GM20000 (cell line): ENCODE data around the gene E2F4.

ENCODE experiments used
- DNase-seq: peaks from one replicate; pipeline ENCODE4 v3.0.0; 2012; ENCODE audit warnings: low spot score
- TF ChIP-seq, protein P1 (sequence below): IDR thresholded peaks from 2 replicates; pipeline ENCODE4 v1.5.1; 2012; ENCODE audit warnings: mild to moderate bottlenecking, control low read depth; ENCODE audit errors: extremely low read depth, missing control alignments

E2F4 gene

DNA sequence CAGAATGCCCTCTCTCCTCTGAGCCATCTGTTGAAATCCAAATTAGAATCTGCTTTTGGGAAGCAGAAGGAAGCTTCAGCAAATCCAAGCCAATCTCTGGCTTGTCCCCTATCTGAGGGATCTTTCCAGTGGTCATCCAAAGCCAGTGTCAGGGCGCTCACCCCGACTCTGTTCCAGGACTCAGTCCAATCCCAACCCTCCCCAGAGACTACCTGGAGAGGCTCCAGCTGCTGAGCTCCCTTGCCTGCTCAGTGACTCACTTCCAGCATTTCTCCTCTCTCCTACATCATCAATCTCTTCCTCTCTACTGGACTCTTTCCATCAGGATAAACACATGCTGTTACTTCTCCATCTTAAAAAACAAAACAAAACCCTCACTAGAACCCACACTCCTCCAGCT lies 10.6 kb upstream of the E2F4 start:
- TF ChIP-seq, protein P1, sequence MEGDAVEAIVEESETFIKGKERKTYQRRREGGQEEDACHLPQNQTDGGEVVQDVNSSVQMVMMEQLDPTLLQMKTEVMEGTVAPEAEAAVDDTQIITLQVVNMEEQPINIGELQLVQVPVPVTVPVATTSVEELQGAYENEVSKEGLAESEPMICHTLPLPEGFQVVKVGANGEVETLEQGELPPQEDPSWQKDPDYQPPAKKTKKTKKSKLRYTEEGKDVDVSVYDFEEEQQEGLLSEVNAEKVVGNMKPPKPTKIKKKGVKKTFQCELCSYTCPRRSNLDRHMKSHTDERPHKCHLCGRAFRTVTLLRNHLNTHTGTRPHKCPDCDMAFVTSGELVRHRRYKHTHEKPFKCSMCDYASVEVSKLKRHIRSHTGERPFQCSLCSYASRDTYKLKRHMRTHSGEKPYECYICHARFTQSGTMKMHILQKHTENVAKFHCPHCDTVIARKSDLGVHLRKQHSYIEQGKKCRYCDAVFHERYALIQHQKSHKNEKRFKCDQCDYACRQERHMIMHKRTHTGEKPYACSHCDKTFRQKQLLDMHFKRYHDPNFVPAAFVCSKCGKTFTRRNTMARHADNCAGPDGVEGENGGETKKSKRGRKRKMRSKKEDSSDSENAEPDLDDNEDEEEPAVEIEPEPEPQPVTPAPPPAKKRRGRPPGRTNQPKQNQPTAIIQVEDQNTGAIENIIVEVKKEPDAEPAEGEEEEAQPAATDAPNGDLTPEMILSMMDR = no peak
- no peak for DNase-seq

DNA sequence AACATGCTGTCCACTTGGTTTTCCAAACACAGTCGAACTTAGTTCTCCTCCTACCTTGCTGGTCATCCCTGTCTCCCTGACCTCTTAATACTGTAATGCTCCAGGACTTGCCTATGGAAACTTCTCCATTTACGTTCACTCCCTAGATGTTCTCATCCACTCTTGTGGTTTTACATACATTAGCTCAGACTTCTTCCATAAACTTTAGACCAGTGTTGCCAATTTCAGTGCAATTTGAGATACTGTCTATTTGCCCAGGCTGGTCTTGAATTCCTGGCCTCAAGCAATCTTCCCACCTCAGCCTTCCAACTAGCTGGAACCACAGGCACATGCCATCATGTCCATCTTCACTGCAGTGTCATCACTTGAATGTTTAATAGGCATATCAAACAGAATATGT lies 9.7 kb upstream of the E2F4 start:
- TF ChIP-seq, protein P1 = no peak
- no peak for DNase-seq

DNA sequence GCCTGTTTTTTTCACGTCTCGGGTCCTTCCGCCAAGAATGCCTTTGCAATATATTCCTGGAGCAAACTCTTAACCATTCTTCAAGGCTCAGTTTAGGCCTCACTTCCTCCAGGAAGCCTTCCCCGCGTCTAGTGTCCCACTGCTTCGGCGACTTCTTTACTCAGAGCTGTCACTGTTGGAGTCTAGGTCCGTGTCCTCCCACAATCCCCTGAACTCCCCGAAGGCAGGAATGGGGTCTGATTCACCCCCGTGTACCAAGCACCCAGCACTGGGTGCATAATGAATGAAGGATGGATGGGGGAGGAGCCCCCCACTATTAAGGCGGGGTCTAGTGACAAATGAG lies 8.7 kb upstream of the E2F4 start:
- no peak for DNase-seq
- TF ChIP-seq, protein P1 = no peak

DNA sequence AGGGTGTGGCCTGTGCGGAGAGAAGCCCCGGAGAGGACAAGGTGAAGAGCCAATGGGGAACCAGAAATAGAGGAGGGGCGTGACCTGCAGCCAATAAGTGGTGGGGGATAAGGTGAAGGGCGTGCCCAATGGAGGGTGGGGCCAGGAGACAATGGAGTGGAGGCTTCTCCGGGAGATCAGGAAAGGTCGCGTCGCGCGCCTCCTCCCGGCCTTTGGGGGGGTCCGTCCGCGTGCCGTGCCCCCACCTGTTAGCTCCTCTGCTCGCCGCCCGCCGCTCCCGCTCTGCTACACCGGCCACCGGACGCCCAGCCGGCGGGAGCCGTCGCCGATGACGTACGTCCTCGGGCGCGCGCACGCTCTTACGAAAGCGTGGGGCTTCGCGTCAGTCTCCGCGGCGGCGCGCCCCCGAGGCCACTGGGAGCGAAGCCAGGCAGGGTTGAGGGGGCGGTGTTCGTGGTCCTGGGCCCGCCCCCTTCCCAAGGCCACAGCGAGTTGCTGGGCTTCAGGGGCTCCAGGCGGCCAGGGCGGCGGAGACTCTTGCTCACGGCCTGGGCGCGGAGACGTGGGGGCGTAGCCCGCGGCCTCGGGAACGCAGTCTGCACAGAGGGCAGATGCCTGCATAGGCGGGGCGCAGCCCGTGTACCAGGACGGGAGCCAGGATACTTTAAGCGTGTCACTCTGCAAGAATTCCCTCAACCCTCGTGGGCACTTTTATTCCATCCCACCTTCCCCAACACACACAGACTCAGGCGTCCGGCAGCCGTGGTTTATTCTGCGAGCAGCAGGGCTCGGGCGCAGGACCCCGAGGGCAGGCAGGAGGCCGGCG lies 8.1 kb upstream of the E2F4 start, which contains the start of gene MATCAP1:
Gene MATCAP1 (minus strand): TSS at position 337 of the 826 bp plus-strand sequence. CDS start 3,353 bp downstream, outside the sequence.
- peak; percentile 100 for DNase-seq
- TF ChIP-seq, protein P1 = no peak

DNA sequence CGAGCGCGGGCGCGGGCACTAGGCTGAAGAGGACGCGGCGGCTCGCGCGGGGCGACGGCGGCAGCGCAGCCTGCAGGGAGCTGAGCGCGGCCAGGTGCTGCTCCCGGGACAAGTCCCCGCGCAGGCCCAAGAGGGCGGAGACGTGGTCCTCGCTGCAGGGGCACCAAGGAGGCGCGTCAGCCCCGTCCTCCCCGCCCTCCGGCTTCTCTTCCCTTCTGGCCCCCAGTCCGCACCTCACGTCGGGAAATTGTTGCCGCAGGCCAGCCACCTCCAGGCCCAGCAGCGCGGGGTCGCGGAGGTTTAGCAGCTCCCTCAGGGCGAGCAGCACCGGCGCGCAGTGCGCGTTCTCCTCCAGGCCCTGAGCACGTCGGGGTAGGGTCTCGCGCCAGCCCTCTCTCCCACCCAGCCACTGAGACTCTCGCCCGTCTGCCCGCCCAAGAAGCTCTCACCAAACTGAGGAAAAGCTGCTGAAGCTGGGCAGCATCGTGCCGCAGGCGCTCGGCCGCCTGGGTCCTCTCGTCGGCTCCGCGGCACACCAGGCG lies 7.4 kb upstream of the E2F4 start:
- DNase-seq = peak; percentile 47

DNA sequence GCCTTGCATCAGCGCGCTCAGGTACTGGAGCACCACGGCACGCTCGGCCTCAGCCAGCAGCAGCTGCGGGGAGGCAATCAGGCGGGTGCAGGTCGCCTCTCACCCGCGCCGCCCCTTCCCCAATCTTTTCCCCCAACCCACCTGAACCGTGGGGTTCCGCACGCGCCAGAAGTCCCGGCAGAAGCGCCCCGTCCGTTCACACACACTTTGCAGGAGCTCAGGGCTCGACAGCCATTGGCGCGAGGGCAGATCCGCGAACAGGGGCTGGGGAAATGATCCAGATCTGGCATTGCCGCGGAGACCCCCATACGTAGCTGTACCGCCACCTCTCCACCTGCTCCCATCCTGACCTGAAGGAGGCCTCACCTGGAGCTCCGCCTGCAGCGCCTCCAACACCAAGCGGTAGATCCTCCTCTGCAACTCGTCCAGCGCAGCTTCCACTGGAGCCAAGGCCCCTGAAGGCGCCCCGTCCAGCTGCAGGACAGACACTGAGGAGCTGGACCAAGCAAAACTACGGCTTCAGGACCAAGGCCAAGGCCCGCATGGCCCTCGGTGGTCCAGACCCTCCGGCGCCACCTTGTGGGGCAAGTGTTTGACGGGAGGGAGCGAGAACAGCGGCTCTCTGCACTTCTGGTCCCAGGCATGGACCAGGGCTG lies 6.8 kb upstream of the E2F4 start:
- TF ChIP-seq, protein P1 = peak; percentile 78
- peak; percentile 87 for DNase-seq

More for the DNA sequence above, 7.4 kb upstream of the E2F4 start:
- TF ChIP-seq, protein P1 = no peak

DNA sequence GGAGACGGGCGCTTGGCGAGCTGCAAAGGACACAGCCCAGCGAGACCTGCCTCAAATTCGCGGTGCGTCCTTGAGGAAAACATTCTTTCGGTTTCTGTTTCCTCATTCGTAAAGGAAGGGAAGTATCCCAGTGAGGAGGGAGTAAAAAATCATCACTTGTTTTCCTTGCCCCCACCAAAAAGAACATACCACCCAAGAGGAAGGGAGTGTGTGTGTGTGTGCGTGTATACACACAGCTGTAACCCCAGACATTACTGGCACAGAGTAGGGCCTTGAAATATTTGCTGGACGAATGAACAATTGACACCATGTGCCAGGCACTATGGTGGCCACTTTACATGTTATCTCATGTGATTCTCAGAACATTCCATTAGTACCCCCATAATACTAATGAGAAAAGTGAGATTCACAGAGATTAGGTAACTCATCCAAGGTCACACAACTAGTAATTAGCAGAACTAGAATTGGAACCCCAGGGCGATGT lies 6.3 kb upstream of the E2F4 start:
- no peak for DNase-seq
- TF ChIP-seq, protein P1 = no peak
